HepG2 (cell line): ENCODE measurements around the gene SLC12A3. TPM values are rescaled to one million over a fixed set of nuclear protein-coding genes. Genes with fewer than 3 reads are reported as not detected.
A peak's percentile ranks its signal among the peaks of the same experiment; 100 is the strongest.

Experiments used
- ERF ChIP-seq: IDR thresholded peaks from 2 replicates; pipeline ENCODE4 v1.6.1; 2018; ENCODE audit warnings: missing biosample characterization, missing genetic modification reagents
- PAX8 ChIP-seq: sonication (generic); formaldehyde crosslinking; IDR thresholded peaks from 2 replicates; pipeline ENCODE4 v1.8.0; 2022; ENCODE audit warnings: mild to moderate bottlenecking, missing genetic modification reagents, borderline replicate concordance
- SNAI1 ChIP-seq: sonication (generic); formaldehyde crosslinking; IDR thresholded peaks from 2 replicates; pipeline ENCODE4 v1.5.0; 2020; ENCODE audit warnings: mild to moderate bottlenecking, missing genetic modification reagents, borderline replicate concordance
- ZFP37 ChIP-seq: sonication (generic); formaldehyde crosslinking; IDR thresholded peaks from 2 replicates; pipeline ENCODE4 v1.4.0; 2020; ENCODE audit warnings: missing genetic modification reagents, borderline replicate concordance
- ZNF12 ChIP-seq: sonication (generic); formaldehyde crosslinking; IDR thresholded peaks from 2 replicates; pipeline ENCODE4 v1.5.0; 2020; ENCODE audit warnings: missing genetic modification reagents
- ZNF235 ChIP-seq: sonication (generic); formaldehyde crosslinking; IDR thresholded peaks from 2 replicates; pipeline ENCODE4 v1.8.1; 2023; ENCODE audit warnings: mild to moderate bottlenecking, missing genetic modification reagents, borderline replicate concordance
- ZNF350 ChIP-seq: sonication (generic); formaldehyde crosslinking; IDR thresholded peaks from 2 replicates; pipeline ENCODE4 v1.4.0; 2020; ENCODE audit warnings: mild to moderate bottlenecking, low read depth, missing genetic modification reagents, borderline replicate concordance
- ZSCAN12 ChIP-seq: sonication (generic); formaldehyde crosslinking; IDR thresholded peaks from 2 replicates; pipeline ENCODE4 v1.9.0; 2021; ENCODE audit warnings: mild to moderate bottlenecking, missing genetic modification reagents
- polyA plus RNA-seq, 8 experiments: library from polyadenylated mRNA; depleted of rRNA in 3 of 8; stranded (reverse) in 7 of 8; unstranded in 1 of 8; fragments of >200 nt; fragmentation: Illumina TruSeq in 4 of 8; extraction: Trizol in 4 of 8; gene quantifications; 2 replicates each; pipeline versions ENCODE4 v1.2.1 to v1.2.3, GENCODE V29; 2011 to 2016; ENCODE audit warnings: low read depth in 4 of 8, missing spikeins in 1 of 8, mixed read lengths in 1 of 8; ENCODE audit not compliant: insufficient read depth in 1 of 8
- total RNA-seq, 5 experiments: library from RNA; depleted of rRNA; stranded (reverse); fragments of >200 nt; fragmentation: Illumina TruSeq; extraction: Trizol; gene quantifications; 2 replicates each; pipeline ENCODE4 v1.2.3, GENCODE V29; 2016; ENCODE audit warnings: low read depth in 1 of 5
- TF ChIP-seq, protein P1 (sequence below): sonication (generic); formaldehyde crosslinking; IDR thresholded peaks from 2 replicates; pipeline ENCODE4 v1.4.0; 2020; ENCODE audit warnings: missing genetic modification reagents
- TF ChIP-seq, protein P2 (sequence below): sonication (generic); formaldehyde crosslinking; IDR thresholded peaks from 2 replicates; pipeline ENCODE4 v1.9.0; 2022; ENCODE audit warnings: missing genetic modification reagents, mild to moderate bottlenecking, borderline replicate concordance
- TF ChIP-seq, protein P3 (sequence below): sonication (generic); formaldehyde crosslinking; IDR thresholded peaks from 2 replicates; pipeline ENCODE4 v1.8.1; 2023; ENCODE audit warnings: mild to moderate bottlenecking, moderate library complexity, missing genetic modification reagents
- TF ChIP-seq, protein P4 (sequence below): sonication (generic); formaldehyde crosslinking; IDR thresholded peaks from 2 replicates; pipeline ENCODE4 v1.8.1; 2023; ENCODE audit warnings: missing genetic modification reagents, mild to moderate bottlenecking, borderline replicate concordance
- TF ChIP-seq, protein P5 (sequence below): sonication (generic); formaldehyde crosslinking; IDR thresholded peaks from 2 replicates; pipeline ENCODE4 v1.4.0; 2020; ENCODE audit warnings: mild to moderate bottlenecking, missing genetic modification reagents

SLC12A3 gene
- total and polyA plus RNA-seq, 2 of the 13 experiments (the other 11 are each of a cell fraction or from before 2014, with no cell fraction given) = 6.2 TPM; not detected in 1

DNA sequence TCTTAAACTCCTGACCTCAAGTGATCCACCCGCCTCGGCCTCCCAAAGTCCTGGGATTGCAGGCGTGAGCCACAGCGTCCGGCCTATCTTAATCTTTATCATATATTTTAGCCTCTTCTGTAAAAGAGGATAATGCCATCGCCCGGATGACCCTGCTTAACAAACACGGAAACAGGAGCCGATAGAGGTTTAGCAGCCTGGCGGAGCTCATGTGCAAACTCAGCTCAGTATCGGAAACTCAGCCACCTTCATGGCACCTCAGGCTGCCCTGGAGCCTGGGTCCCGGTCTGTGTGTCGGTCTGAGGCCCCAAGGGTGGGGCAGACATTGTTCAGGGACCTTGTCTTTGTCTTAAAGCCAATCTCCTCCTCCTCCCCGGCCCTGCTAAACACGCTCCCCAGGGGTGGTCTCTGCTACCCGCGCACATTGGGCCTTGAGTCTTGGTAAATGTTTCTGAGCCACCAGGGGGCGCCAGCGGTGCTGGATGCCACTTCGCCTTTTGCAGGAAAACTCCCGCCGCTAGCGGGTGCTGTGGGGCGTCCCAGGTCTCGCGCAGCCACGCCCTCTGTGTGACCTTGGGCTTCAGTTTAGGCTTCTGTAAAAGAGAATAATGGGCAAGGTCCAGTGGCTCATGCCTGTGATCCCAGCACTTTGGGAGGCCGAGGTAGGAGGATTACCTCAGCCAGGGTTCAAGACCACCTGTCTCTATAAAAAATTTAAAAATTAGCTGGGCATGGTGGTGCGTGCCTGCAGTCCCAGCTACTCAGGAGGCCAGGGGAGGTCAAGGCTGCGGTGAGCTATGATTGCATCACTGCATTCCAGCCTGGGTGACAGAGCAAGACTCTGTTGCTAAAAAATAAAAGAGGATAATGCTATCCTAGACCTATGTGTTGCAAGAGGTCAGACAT, 99.5 kb downstream of the SLC12A3 start (continued):
- TF ChIP-seq, protein P1, sequence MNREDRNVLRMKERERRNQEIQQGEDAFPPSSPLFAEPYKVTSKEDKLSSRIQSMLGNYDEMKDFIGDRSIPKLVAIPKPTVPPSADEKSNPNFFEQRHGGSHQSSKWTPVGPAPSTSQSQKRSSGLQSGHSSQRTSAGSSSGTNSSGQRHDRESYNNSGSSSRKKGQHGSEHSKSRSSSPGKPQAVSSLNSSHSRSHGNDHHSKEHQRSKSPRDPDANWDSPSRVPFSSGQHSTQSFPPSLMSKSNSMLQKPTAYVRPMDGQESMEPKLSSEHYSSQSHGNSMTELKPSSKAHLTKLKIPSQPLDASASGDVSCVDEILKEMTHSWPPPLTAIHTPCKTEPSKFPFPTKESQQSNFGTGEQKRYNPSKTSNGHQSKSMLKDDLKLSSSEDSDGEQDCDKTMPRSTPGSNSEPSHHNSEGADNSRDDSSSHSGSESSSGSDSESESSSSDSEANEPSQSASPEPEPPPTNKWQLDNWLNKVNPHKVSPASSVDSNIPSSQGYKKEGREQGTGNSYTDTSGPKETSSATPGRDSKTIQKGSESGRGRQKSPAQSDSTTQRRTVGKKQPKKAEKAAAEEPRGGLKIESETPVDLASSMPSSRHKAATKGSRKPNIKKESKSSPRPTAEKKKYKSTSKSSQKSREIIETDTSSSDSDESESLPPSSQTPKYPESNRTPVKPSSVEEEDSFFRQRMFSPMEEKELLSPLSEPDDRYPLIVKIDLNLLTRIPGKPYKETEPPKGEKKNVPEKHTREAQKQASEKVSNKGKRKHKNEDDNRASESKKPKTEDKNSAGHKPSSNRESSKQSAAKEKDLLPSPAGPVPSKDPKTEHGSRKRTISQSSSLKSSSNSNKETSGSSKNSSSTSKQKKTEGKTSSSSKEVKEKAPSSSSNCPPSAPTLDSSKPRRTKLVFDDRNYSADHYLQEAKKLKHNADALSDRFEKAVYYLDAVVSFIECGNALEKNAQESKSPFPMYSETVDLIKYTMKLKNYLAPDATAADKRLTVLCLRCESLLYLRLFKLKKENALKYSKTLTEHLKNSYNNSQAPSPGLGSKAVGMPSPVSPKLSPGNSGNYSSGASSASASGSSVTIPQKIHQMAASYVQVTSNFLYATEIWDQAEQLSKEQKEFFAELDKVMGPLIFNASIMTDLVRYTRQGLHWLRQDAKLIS (CRISPR knock-in tag) = no peak
- TF ChIP-seq SNAI1 (CRISPR knock-in tag) = 0 out of 2 replicates have a peak, but pooled peaks have one; percentile 27
- TF ChIP-seq ZSCAN12 = 0 out of 2 replicates have a peak, but pooled peaks have one; percentile 13
- TF ChIP-seq ERF = peak; percentile 22; the same call in 1 of the 2 replicates
- TF ChIP-seq PAX8 (CRISPR knock-in tag) = no peak
- TF ChIP-seq, protein P2, sequence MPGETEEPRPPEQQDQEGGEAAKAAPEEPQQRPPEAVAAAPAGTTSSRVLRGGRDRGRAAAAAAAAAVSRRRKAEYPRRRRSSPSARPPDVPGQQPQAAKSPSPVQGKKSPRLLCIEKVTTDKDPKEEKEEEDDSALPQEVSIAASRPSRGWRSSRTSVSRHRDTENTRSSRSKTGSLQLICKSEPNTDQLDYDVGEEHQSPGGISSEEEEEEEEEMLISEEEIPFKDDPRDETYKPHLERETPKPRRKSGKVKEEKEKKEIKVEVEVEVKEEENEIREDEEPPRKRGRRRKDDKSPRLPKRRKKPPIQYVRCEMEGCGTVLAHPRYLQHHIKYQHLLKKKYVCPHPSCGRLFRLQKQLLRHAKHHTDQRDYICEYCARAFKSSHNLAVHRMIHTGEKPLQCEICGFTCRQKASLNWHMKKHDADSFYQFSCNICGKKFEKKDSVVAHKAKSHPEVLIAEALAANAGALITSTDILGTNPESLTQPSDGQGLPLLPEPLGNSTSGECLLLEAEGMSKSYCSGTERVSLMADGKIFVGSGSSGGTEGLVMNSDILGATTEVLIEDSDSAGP (CRISPR knock-in tag) = peak; percentile 94
- no peak for TF ChIP-seq ZNF235 (CRISPR knock-in tag)
- TF ChIP-seq, protein P3, sequence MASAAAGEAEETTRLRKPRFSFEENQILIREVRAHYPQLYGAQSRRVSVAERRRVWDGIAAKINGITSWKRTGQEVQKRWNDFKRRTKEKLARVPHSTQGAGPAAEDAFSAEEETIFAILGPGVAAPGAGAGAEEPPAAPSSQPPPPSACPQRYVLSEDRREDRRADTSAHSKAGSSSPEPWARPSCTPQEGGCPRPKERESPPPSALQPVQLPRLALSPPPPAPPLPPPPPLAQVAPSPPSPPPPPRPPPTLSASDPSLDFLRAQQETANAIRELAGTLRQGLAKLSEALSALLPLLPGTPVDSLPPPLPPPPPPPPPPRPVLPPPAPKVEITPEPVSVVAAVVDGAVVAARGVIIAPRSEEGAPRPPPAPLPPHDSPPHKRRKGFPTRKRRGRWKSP = 0 out of 2 replicates have a peak, but pooled peaks have one; percentile 60
- TF ChIP-seq, protein P4, sequence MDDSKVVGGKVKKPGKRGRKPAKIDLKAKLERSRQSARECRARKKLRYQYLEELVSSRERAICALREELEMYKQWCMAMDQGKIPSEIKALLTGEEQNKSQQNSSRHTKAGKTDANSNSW (CRISPR knock-in tag) = no peak
- TF ChIP-seq, protein P5, sequence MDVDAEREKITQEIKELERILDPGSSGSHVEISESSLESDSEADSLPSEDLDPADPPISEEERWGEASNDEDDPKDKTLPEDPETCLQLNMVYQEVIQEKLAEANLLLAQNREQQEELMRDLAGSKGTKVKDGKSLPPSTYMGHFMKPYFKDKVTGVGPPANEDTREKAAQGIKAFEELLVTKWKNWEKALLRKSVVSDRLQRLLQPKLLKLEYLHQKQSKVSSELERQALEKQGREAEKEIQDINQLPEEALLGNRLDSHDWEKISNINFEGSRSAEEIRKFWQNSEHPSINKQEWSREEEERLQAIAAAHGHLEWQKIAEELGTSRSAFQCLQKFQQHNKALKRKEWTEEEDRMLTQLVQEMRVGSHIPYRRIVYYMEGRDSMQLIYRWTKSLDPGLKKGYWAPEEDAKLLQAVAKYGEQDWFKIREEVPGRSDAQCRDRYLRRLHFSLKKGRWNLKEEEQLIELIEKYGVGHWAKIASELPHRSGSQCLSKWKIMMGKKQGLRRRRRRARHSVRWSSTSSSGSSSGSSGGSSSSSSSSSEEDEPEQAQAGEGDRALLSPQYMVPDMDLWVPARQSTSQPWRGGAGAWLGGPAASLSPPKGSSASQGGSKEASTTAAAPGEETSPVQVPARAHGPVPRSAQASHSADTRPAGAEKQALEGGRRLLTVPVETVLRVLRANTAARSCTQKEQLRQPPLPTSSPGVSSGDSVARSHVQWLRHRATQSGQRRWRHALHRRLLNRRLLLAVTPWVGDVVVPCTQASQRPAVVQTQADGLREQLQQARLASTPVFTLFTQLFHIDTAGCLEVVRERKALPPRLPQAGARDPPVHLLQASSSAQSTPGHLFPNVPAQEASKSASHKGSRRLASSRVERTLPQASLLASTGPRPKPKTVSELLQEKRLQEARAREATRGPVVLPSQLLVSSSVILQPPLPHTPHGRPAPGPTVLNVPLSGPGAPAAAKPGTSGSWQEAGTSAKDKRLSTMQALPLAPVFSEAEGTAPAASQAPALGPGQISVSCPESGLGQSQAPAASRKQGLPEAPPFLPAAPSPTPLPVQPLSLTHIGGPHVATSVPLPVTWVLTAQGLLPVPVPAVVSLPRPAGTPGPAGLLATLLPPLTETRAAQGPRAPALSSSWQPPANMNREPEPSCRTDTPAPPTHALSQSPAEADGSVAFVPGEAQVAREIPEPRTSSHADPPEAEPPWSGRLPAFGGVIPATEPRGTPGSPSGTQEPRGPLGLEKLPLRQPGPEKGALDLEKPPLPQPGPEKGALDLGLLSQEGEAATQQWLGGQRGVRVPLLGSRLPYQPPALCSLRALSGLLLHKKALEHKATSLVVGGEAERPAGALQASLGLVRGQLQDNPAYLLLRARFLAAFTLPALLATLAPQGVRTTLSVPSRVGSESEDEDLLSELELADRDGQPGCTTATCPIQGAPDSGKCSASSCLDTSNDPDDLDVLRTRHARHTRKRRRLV (CRISPR knock-in tag) = peak; percentile 82
- peak; percentile 84; the same call in 1 of the 2 replicates for TF ChIP-seq ZNF350 (CRISPR knock-in tag)
- no peak for TF ChIP-seq ZFP37 (CRISPR knock-in tag)
- peak; percentile 73 for TF ChIP-seq ZNF12 (CRISPR knock-in tag)
